K562 (cell line): ENCODE measurements around the gene AJM1. TPM values are rescaled to one million over a fixed set of nuclear protein-coding genes. Genes with fewer than 3 reads are reported as not detected.

Experiments
- BRF1 ChIP-seq: IDR thresholded peaks from 3 replicates; pipeline ENCODE4 v1.6.1; 2011; ENCODE audit warnings: borderline replicate concordance, mild to moderate bottlenecking; ENCODE audit not compliant: insufficient read length; ENCODE audit errors: extremely low read depth
- JUNB ChIP-seq: fragments of 450-650 bp; formaldehyde crosslinking; conservative IDR thresholded peaks from 2 replicates; pipeline ENCODE4 v1.4.0; 2020; ENCODE audit warnings: mild to moderate bottlenecking
- NR2C2 ChIP-seq, 2 experiments: fragments of 200-800 bp in 1 of 2; sonication (Bioruptor generic) in 1 of 2; sonication (generic) in 1 of 2; formaldehyde crosslinking in 1 of 2; IDR thresholded peaks; 2 replicates each; pipeline versions ENCODE4 v1.6.1 to v1.8.0; 2016 to 2022; ENCODE audit warnings: mild to moderate bottlenecking in 1 of 2, missing compliant biosample characterization in 1 of 2, missing genetic modification characterization in 1 of 2, missing genetic modification reagents in 1 of 2
- POLR3G ChIP-seq: IDR thresholded peaks from 2 replicates; pipeline ENCODE4 v1.6.1; 2011; ENCODE audit not compliant: insufficient read length, insufficient replicate concordance; ENCODE audit errors: extremely low read depth
- SMARCE1 ChIP-seq: fragments of 450-650 bp; IDR thresholded peaks from 2 replicates; pipeline ENCODE4 v1.7.1; 2016; ENCODE audit warnings: mild to moderate bottlenecking
- polyA plus RNA-seq, 8 experiments: library from polyadenylated mRNA; depleted of rRNA in 4 of 8; stranded (reverse) in 5 of 8; unstranded in 3 of 8; fragments of >200 nt; fragmentation: Nextera tagmentation in 2 of 8; fragmentation: Illumina TruSeq in 1 of 8; extraction: Ambion mirVana in 2 of 8; extraction: Trizol in 1 of 8; gene quantifications; 2 replicates each; pipeline versions ENCODE4 v1.2.1 to v1.2.3, GENCODE V29; 2011 to 2014; ENCODE audit warnings: inconsistent platforms in 1 of 8, missing spikeins in 1 of 8
- total RNA-seq, 7 experiments: library from RNA; depleted of rRNA in 6 of 7; stranded (reverse); fragments of >200 nt in 6 of 7; fragmentation: Illumina TruSeq in 2 of 7; extraction: Trizol in 2 of 7; gene quantifications; 2 replicates each; pipeline versions ENCODE4 v1.2.1 to v1.2.3, GENCODE V29; 2011 to 2021; ENCODE audit warnings: low replicate concordance in 1 of 7
- TF ChIP-seq, protein P1 (sequence below): fragments of 200-800 bp; sonication (Bioruptor generic); IDR thresholded peaks from 2 replicates; pipeline ENCODE4 v1.6.1; 2017; ENCODE audit warnings: missing genetic modification characterization, missing compliant biosample characterization
- TF ChIP-seq, protein P2 (sequence below): IDR thresholded peaks from 2 replicates; pipeline ENCODE4 v1.6.1; 2014; ENCODE audit warnings: antibody characterized with exemption

AJM1 gene
- total and polyA plus RNA-seq, 9 of the 15 experiments (the other 6 are each of a cell fraction or from before 2014, with no cell fraction given) = 0.01 to 3.7 (median 0.65) TPM; not detected in 1

DNA sequence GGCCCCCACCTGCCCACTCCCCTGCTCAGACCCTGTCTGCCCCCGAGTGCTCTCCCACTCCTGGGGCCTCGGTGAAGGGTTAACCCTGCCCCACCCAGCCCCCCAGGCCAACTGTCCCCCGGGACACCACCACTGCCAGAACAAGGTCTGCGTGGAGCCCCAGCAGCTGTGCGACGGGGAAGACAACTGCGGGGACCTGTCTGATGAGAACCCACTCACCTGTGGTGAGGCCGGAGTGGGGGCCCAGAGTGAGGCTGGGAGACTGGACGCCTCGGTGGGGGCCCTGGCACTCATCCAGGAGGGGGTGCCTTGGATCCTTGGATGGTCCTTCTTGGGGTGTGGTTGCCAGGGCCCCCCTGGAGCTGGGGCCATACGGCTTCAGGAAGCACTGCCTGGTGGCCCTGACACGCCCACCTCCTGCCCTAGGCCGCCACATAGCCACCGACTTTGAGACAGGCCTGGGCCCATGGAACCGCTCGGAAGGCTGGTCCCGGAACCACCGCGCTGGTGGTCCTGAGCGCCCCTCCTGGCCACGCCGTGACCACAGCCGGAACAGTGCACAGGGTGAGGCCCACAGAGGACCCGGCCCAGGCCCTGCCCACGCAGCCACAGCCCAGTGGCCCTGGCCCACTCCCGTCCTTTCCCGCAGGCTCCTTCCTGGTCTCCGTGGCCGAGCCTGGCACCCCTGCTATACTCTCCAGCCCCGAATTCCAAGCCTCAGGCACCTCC lies 12.0 kb downstream of the AJM1 start (continued):
- TF ChIP-seq NR2C2 (CRISPR knock-in tag; IDR thresholded peaks at IDR 0.05) = no peak
- no peak for TF ChIP-seq NR2C2 (tag; IDR thresholded peaks at IDR 0.05)
- TF ChIP-seq, protein P1, sequence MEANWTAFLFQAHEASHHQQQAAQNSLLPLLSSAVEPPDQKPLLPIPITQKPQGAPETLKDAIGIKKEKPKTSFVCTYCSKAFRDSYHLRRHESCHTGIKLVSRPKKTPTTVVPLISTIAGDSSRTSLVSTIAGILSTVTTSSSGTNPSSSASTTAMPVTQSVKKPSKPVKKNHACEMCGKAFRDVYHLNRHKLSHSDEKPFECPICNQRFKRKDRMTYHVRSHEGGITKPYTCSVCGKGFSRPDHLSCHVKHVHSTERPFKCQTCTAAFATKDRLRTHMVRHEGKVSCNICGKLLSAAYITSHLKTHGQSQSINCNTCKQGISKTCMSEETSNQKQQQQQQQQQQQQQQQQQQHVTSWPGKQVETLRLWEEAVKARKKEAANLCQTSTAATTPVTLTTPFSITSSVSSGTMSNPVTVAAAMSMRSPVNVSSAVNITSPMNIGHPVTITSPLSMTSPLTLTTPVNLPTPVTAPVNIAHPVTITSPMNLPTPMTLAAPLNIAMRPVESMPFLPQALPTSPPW = no peak
- TF ChIP-seq POLR3G = no peak
- no peak for TF ChIP-seq BRF1
- no peak for TF ChIP-seq JUNB
- TF ChIP-seq, protein P2, sequence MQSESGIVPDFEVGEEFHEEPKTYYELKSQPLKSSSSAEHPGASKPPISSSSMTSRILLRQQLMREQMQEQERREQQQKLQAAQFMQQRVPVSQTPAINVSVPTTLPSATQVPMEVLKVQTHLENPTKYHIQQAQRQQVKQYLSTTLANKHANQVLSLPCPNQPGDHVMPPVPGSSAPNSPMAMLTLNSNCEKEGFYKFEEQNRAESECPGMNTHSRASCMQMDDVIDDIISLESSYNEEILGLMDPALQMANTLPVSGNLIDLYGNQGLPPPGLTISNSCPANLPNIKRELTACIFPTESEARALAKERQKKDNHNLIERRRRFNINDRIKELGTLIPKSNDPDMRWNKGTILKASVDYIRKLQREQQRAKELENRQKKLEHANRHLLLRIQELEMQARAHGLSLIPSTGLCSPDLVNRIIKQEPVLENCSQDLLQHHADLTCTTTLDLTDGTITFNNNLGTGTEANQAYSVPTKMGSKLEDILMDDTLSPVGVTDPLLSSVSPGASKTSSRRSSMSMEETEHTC = no peak
- no peak for TF ChIP-seq SMARCE1
